ENCODE data around the gene BICC1.

DNA sequence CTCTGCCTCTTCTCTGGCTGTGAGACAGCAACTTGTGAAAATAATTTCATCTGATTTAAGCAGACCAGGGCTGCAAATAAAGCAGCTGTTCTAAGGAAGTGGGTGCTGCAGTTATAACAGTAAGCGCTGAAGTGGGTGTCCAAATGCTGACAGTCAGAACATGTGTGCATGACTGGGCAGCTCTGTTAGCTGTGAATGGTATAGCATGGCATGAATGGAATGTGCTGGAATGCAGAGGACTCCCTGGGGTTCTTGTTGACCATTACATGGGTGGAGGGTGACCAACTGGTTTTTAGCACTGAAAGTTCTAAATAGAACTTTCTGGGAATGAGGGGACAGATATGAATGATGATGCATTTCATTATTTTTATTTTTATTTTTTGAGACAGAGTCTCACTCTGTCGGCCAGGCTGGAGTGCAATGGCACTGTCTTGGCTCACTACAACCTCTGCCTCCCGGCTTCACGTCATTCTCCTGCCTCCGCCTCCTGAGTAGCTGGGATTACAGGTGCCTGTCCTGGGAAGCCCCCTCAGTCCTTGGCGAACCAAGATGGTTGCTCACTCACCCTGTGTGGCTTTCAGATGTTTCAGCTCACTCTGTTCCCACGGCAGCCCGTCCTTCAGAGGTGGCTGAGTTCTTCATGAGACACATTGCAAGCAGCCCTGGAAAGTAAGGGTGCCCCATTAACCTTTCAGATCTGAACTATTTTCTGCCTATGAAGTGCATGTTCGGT is 344.0 kb downstream of the BICC1 start:
- TF ChIP-seq POLR2A (IDR thresholded peaks at IDR 0.05): no peak
- TF ChIP-seq, protein P1, sequence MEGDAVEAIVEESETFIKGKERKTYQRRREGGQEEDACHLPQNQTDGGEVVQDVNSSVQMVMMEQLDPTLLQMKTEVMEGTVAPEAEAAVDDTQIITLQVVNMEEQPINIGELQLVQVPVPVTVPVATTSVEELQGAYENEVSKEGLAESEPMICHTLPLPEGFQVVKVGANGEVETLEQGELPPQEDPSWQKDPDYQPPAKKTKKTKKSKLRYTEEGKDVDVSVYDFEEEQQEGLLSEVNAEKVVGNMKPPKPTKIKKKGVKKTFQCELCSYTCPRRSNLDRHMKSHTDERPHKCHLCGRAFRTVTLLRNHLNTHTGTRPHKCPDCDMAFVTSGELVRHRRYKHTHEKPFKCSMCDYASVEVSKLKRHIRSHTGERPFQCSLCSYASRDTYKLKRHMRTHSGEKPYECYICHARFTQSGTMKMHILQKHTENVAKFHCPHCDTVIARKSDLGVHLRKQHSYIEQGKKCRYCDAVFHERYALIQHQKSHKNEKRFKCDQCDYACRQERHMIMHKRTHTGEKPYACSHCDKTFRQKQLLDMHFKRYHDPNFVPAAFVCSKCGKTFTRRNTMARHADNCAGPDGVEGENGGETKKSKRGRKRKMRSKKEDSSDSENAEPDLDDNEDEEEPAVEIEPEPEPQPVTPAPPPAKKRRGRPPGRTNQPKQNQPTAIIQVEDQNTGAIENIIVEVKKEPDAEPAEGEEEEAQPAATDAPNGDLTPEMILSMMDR (IDR thresholded peaks at IDR 0.05): no peak
